ENCODE data around the gene DCST1.

Gene DCST1

GRCh38 chr1:155085504-155086127 lies 52.0 kb downstream of the DCST1 start:
- TF ChIP-seq CREB5 (CRISPR knock-in tag; IDR thresholded peaks at IDR 0.05; ENCODE audit: low read depth) (no peak), ZNF565 (CRISPR knock-in tag; conservative IDR thresholded peaks at IDR 0.05; ENCODE audit: low read depth) (no peak), ESRRG (CRISPR knock-in tag; IDR thresholded peaks at IDR 0.05) (no peak), BACH2 (CRISPR knock-in tag; IDR thresholded peaks at IDR 0.05; ENCODE audit: borderline replicate concordance) (no peak), TCF4 (CRISPR knock-in tag; IDR thresholded peaks at IDR 0.05; ENCODE audit: borderline replicate concordance) (no peak), POU6F1 (CRISPR knock-in tag; IDR thresholded peaks at IDR 0.05; ENCODE audit: borderline replicate concordance, low read depth) (no peak), GLIS3 (CRISPR knock-in tag; IDR thresholded peaks at IDR 0.05) (no peak), TOX (CRISPR knock-in tag; IDR thresholded peaks at IDR 0.05; ENCODE audit: borderline replicate concordance) (no peak), RARB (CRISPR knock-in tag; IDR thresholded peaks at IDR 0.05) (no peak), PPARA (CRISPR knock-in tag; IDR thresholded peaks at IDR 0.05; ENCODE audit: borderline replicate concordance) (no peak), CSDC2 (CRISPR knock-in tag; IDR thresholded peaks at IDR 0.05) (no peak), ZNF70 (CRISPR knock-in tag; IDR thresholded peaks at IDR 0.05) (no peak), ZFP30 (CRISPR knock-in tag; IDR thresholded peaks at IDR 0.05) (no peak)
- TF ChIP-seq, protein P1, sequence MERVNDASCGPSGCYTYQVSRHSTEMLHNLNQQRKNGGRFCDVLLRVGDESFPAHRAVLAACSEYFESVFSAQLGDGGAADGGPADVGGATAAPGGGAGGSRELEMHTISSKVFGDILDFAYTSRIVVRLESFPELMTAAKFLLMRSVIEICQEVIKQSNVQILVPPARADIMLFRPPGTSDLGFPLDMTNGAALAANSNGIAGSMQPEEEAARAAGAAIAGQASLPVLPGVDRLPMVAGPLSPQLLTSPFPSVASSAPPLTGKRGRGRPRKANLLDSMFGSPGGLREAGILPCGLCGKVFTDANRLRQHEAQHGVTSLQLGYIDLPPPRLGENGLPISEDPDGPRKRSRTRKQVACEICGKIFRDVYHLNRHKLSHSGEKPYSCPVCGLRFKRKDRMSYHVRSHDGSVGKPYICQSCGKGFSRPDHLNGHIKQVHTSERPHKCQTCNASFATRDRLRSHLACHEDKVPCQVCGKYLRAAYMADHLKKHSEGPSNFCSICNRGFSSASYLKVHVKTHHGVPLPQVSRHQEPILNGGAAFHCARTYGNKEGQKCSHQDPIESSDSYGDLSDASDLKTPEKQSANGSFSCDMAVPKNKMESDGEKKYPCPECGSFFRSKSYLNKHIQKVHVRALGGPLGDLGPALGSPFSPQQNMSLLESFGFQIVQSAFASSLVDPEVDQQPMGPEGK (CRISPR knock-in tag; IDR thresholded peaks at IDR 0.05; ENCODE audit: borderline replicate concordance): no peak
- TF ChIP-seq, protein P2, sequence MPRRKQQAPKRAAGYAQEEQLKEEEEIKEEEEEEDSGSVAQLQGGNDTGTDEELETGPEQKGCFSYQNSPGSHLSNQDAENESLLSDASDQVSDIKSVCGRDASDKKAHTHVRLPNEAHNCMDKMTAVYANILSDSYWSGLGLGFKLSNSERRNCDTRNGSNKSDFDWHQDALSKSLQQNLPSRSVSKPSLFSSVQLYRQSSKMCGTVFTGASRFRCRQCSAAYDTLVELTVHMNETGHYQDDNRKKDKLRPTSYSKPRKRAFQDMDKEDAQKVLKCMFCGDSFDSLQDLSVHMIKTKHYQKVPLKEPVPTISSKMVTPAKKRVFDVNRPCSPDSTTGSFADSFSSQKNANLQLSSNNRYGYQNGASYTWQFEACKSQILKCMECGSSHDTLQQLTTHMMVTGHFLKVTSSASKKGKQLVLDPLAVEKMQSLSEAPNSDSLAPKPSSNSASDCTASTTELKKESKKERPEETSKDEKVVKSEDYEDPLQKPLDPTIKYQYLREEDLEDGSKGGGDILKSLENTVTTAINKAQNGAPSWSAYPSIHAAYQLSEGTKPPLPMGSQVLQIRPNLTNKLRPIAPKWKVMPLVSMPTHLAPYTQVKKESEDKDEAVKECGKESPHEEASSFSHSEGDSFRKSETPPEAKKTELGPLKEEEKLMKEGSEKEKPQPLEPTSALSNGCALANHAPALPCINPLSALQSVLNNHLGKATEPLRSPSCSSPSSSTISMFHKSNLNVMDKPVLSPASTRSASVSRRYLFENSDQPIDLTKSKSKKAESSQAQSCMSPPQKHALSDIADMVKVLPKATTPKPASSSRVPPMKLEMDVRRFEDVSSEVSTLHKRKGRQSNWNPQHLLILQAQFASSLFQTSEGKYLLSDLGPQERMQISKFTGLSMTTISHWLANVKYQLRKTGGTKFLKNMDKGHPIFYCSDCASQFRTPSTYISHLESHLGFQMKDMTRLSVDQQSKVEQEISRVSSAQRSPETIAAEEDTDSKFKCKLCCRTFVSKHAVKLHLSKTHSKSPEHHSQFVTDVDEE (CRISPR knock-in tag; IDR thresholded peaks at IDR 0.05): no peak
- TF ChIP-seq, protein P3, sequence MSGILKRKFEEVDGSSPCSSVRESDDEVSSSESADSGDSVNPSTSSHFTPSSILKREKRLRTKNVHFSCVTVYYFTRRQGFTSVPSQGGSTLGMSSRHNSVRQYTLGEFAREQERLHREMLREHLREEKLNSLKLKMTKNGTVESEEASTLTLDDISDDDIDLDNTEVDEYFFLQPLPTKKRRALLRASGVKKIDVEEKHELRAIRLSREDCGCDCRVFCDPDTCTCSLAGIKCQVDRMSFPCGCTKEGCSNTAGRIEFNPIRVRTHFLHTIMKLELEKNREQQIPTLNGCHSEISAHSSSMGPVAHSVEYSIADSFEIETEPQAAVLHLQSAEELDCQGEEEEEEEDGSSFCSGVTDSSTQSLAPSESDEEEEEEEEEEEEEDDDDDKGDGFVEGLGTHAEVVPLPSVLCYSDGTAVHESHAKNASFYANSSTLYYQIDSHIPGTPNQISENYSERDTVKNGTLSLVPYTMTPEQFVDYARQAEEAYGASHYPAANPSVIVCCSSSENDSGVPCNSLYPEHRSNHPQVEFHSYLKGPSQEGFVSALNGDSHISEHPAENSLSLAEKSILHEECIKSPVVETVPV (CRISPR knock-in tag; IDR thresholded peaks at IDR 0.05): no peak
- ATAC-seq: peak; percentile 33

DNA sequence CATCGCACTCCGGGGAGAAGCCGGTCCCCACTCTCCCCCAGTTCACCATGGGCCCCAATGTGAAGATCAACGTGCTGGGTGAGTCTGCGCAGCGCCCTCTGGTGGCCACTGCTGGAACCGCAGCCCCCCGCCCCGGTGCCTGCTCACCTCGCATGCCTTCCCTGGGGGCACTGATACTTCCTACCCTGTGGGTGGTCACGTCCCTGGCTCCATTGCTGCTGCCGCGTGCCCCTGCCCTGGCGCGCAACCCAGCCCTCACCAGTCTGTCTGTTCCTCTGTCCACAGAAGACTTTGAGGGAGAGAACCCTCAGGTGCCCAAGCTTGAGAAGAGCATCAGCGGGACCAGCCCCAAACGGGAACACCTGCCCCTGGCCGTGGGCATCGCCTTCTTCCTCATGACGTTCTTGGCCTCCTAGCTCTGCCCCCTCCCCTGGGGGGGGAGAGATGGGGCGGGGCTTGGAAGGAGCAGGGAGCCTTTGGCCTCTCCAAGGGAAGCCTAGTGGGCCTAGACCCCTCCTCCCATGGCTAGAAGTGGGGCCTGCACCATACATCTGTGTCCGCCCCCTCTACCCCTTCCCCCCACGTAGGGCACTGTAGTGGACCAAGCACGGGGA lies 52.6 kb downstream of the DCST1 start:
- TF ChIP-seq CSDC2 (CRISPR knock-in tag; IDR thresholded peaks at IDR 0.05) (no peak), OSR1 (CRISPR knock-in tag; IDR thresholded peaks at IDR 0.05) (no peak), TCF4 (CRISPR knock-in tag; IDR thresholded peaks at IDR 0.05; ENCODE audit: borderline replicate concordance) (no peak), ZNF565 (CRISPR knock-in tag; conservative IDR thresholded peaks at IDR 0.05; ENCODE audit: low read depth) (no peak), BACH2 (CRISPR knock-in tag; IDR thresholded peaks at IDR 0.05; ENCODE audit: borderline replicate concordance) (no peak), TOX (CRISPR knock-in tag; IDR thresholded peaks at IDR 0.05; ENCODE audit: borderline replicate concordance) (no peak), ISL1 (CRISPR knock-in tag; IDR thresholded peaks at IDR 0.05) (no peak), GLIS3 (CRISPR knock-in tag; IDR thresholded peaks at IDR 0.05) (no peak), ZFP30 (CRISPR knock-in tag; IDR thresholded peaks at IDR 0.05) (no peak), SNAI2 (CRISPR knock-in tag; IDR thresholded peaks at IDR 0.05) (no peak), ZNF70 (CRISPR knock-in tag; IDR thresholded peaks at IDR 0.05) (no peak)
- TF ChIP-seq, protein P2 (CRISPR knock-in tag; IDR thresholded peaks at IDR 0.05): no peak
- TF ChIP-seq, protein P1 (CRISPR knock-in tag; IDR thresholded peaks at IDR 0.05; ENCODE audit: borderline replicate concordance): no peak
- ATAC-seq: peak; percentile 46

All from SK-N-SH treated with all-trans-retinoic acid at 6 μM for 48 hours (cell line).